Measurements from ENCODE around the gene FBLN1. TPM values are rescaled to one million over a fixed set of nuclear protein-coding genes. Genes with fewer than 3 reads are reported as not detected.
A peak's percentile ranks its signal among the peaks of the same experiment; 100 is the strongest.

The FBLN1 gene
- total and polyA plus RNA-seq, 2 donors = 9.3 to 36.3 TPM

GRCh38 chr22:45583504-45583903 is 80.8 kb downstream of the FBLN1 start:
- peak in 6 of 9 donors; percentile 6 to 57 (median 20) for DNase-seq (ENCODE audit: low read depth in 6 of 9, low spot score in 9 of 9)
- Histone ChIP-seq H3K9me3 (ENCODE audit: control insufficient read depth in 2 of 2, insufficient read depth in 1 of 2, low read length in 1 of 2) (no peaks in the 10 kb centered on the region), H3K4me1 (ENCODE audit: control insufficient read depth in 2 of 2, insufficient read depth in 2 of 2, low read length in 2 of 2) (peaks cover 0 to 9% of the 10 kb centered on the region in 2 donors), H3K27ac (ENCODE audit: low read depth in 1 of 2, low read length in 1 of 2) (no peak overlapping the region), H3K4me3 (ENCODE audit: low read length in 2 of 2) (no peak overlapping the region), H3K27me3 (ENCODE audit: control insufficient read depth in 2 of 2, insufficient read depth in 1 of 2, low read length in 1 of 2) (no peaks in the 10 kb centered on the region), H3K36me3 (ENCODE audit: control insufficient read depth in 2 of 2, insufficient read depth in 2 of 2, low read length in 1 of 2) (no peaks in the 10 kb centered on the region)
- 57% methylated on average over 5 of the region's 5 CpGs for WGBS

- H3K27me3 ChIP-seq (ENCODE audit: control insufficient read depth in 2 of 2, insufficient read depth in 1 of 2, low read length in 1 of 2) = no peaks in the 10 kb centered on the region
- no peaks in the 10 kb centered on the region for H3K36me3 ChIP-seq (ENCODE audit: control insufficient read depth in 2 of 2, insufficient read depth in 2 of 2, low read length in 1 of 2)
- H3K27ac ChIP-seq (ENCODE audit: low read depth in 1 of 2, low read length in 1 of 2) = no peak overlapping the region
- WGBS = 87% methylated on average over 14 of the region's 14 CpGs
- peaks cover 0 to 9% of the 10 kb centered on the region in 2 donors for H3K4me1 ChIP-seq (ENCODE audit: control insufficient read depth in 2 of 2, insufficient read depth in 2 of 2, low read length in 2 of 2)
- no peak for DNase-seq (ENCODE audit: low read depth in 6 of 9, low spot score in 9 of 9)
- H3K4me3 ChIP-seq (ENCODE audit: low read length in 2 of 2) = no peak overlapping the region
- H3K9me3 ChIP-seq (ENCODE audit: control insufficient read depth in 2 of 2, insufficient read depth in 1 of 2, low read length in 1 of 2) = no peaks in the 10 kb centered on the region
Measured at GRCh38 chr22:45584121-45584570, 81.5 kb downstream of the FBLN1 start.

DNA sequence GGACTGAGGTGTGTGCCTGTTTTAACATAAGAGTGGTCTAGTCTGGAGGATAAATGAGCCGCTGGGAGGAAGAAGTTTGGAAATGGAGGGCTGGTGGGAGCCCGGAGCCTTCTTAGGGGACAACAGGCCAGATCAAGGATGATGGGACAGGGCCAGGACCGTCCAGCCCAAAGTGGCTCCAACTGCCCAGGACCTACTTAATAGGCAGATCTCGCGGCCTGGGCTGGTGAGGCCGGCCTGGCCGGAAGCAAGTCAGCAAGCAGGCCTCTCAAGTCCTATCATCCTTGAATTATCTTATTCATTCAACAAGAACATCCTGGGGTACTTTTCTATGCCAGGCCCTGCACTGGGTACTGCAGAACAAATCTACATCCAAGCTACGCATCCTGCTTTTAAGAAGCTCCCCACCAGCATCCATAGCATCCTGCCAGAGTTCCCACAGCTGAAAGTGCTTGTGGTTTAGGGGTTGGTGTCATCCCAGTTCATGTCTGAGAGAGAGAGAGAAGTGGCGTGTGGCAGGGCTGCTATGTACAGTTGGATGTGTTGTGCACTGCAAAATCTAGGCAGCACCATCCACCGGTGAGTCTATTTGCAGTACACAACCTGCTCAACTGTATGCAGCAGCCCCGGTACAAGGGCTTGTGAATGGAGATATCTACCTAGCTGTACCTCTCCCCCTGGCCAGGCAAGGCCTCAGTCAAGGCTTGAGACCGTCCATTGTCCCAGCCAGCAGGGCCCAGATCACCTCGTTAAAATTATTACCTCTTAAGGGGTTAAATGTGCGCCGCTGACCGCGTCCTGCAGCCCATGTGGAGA is 82.1 kb downstream of the FBLN1 start:
- Histone ChIP-seq H3K27ac (ENCODE audit: low read depth in 1 of 2, low read length in 1 of 2) (no peak overlapping the region), H3K36me3 (ENCODE audit: control insufficient read depth in 2 of 2, insufficient read depth in 2 of 2, low read length in 1 of 2) (no peaks in the 10 kb centered on the region), H3K4me3 (ENCODE audit: low read length in 2 of 2) (no peak overlapping the region), H3K9me3 (ENCODE audit: control insufficient read depth in 2 of 2, insufficient read depth in 1 of 2, low read length in 1 of 2) (no peaks in the 10 kb centered on the region), H3K27me3 (ENCODE audit: control insufficient read depth in 2 of 2, insufficient read depth in 1 of 2, low read length in 1 of 2) (no peaks in the 10 kb centered on the region), H3K4me1 (ENCODE audit: control insufficient read depth in 2 of 2, insufficient read depth in 2 of 2, low read length in 2 of 2) (peaks cover 0 to 9% of the 10 kb centered on the region in 2 donors)
- 96% methylated on average over 17 of the region's 17 CpGs for WGBS
- DNase-seq (ENCODE audit: low read depth in 6 of 9, low spot score in 9 of 9) = no peak

GRCh38 chr22:45585437-45585755 is 82.7 kb downstream of the FBLN1 start:
- Histone ChIP-seq H3K9me3 (ENCODE audit: control insufficient read depth in 2 of 2, insufficient read depth in 1 of 2, low read length in 1 of 2) (no peaks in the 10 kb centered on the region), H3K27me3 (ENCODE audit: control insufficient read depth in 2 of 2, insufficient read depth in 1 of 2, low read length in 1 of 2) (no peaks in the 10 kb centered on the region), H3K36me3 (ENCODE audit: control insufficient read depth in 2 of 2, insufficient read depth in 2 of 2, low read length in 1 of 2) (no peaks in the 10 kb centered on the region), H3K4me1 (ENCODE audit: control insufficient read depth in 2 of 2, insufficient read depth in 2 of 2, low read length in 2 of 2) (peaks cover 0 to 9% of the 10 kb centered on the region in 2 donors), H3K27ac (ENCODE audit: low read depth in 1 of 2, low read length in 1 of 2) (no peak overlapping the region), H3K4me3 (ENCODE audit: low read length in 2 of 2) (no peak overlapping the region)
- WGBS = 90% methylated on average over 13 of the region's 13 CpGs
- no peak for DNase-seq (ENCODE audit: low read depth in 6 of 9, low spot score in 9 of 9)

GRCh38 chr22:45585946-45586540 is 83.4 kb downstream of the FBLN1 start:
- H3K9me3 ChIP-seq (ENCODE audit: control insufficient read depth in 2 of 2, insufficient read depth in 1 of 2, low read length in 1 of 2) = no peaks in the 10 kb centered on the region
- no peak overlapping the region for H3K4me3 ChIP-seq (ENCODE audit: low read length in 2 of 2)
- H3K4me1 ChIP-seq (ENCODE audit: control insufficient read depth in 2 of 2, insufficient read depth in 2 of 2, low read length in 2 of 2) = peaks cover 0 to 9% of the 10 kb centered on the region in 2 donors
- DNase-seq (ENCODE audit: low read depth in 6 of 9, low spot score in 9 of 9) = no peak
- no peaks in the 10 kb centered on the region for H3K36me3 ChIP-seq (ENCODE audit: control insufficient read depth in 2 of 2, insufficient read depth in 2 of 2, low read length in 1 of 2)
- H3K27me3 ChIP-seq (ENCODE audit: control insufficient read depth in 2 of 2, insufficient read depth in 1 of 2, low read length in 1 of 2) = no peaks in the 10 kb centered on the region
- H3K27ac ChIP-seq (ENCODE audit: low read depth in 1 of 2, low read length in 1 of 2) = no peak overlapping the region
- WGBS = 94% methylated on average over 19 of the region's 19 CpGs

DNA sequence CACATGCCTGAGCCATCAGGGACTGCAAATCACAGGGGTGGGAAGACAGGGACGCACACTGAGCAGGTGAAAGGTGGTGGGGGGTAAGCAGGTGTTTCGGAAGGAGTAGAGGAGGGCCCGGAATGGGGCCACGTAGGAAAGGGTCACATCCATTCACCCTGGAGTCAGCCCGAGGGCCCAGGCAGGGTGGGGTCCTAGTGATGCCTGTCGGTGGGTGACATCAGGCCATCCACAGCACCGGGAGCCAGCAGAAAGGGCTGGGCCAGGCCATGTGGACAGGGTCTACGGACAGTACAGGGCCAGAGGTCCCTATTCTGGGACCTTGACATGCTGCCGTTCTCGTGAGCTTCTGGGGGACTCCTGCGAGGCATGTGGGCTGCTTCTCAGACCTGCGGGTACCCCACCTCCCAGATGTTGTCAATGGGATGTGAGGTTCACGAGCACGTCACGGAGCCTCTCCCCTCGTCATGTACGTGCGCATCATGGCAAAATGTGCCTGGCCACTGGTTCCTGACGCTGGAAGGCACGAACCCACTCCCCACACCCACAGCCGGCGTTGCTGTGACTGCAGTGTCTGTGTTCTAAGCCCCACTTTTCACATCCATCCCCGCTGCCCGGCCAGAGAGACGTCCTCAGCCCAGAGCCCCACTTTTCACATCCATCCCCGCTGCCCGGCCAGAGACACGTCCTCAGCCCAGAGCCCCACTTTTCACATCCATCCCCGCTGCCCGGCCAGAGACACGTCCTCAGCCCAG is 84.1 kb downstream of the FBLN1 start:
- WGBS = 95% methylated on average over 31 of the region's 31 CpGs
- Histone ChIP-seq H3K27ac (ENCODE audit: low read depth in 1 of 2, low read length in 1 of 2) (no peak overlapping the region), H3K9me3 (ENCODE audit: control insufficient read depth in 2 of 2, insufficient read depth in 1 of 2, low read length in 1 of 2) (no peaks in the 10 kb centered on the region), H3K4me1 (ENCODE audit: control insufficient read depth in 2 of 2, insufficient read depth in 2 of 2, low read length in 2 of 2) (peaks cover 0 to 9% of the 10 kb centered on the region in 2 donors), H3K4me3 (ENCODE audit: low read length in 2 of 2) (no peak overlapping the region), H3K36me3 (ENCODE audit: control insufficient read depth in 2 of 2, insufficient read depth in 2 of 2, low read length in 1 of 2) (no peaks in the 10 kb centered on the region), H3K27me3 (ENCODE audit: control insufficient read depth in 2 of 2, insufficient read depth in 1 of 2, low read length in 1 of 2) (no peaks in the 10 kb centered on the region)
- no peak for DNase-seq (ENCODE audit: low read depth in 6 of 9, low spot score in 9 of 9)

DNA sequence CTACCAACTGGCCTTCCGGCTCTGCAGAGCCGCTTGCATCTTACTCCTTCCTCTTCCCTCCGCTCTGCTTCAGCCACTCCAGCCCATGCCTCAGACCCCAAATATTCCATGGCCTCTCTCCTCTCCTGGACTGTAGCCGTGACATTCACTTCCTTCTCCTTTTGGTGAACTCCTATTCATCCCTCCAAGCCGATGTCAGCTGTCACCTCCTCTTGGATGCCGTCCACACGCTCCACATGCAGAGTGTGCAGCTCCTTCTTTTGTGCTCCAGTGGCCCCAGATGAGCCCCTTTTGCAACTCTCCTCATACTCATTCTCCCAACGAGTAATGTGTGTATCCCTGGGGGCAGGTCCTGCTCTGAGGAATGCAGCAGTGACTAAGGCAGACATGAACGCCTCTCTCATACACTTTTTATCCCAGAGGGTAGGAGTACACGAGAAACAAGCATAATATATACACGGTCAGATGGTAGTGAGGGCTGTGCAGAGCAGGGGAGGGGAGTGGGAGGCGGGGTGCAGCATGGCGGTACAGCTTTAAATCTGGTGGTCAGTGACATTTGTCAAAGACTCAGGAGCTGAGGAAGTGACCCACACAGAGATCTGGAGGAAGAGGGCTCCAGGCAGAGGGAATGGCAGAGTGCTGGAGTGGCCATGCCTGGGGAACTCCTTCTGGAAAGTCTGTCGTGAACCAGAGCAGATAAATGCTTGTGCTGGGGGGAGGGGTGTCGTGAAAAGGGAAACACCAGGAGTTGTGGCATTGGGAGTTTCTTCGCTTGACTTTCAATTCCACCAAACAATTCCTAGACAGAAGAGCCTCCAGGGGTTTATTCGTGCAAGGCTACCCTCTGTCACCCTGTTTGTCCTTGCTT is 85.2 kb downstream of the FBLN1 start:
- Histone ChIP-seq H3K27ac (ENCODE audit: low read depth in 1 of 2, low read length in 1 of 2) (no peak overlapping the region), H3K36me3 (ENCODE audit: control insufficient read depth in 2 of 2, insufficient read depth in 2 of 2, low read length in 1 of 2) (no peaks in the 10 kb centered on the region), H3K4me1 (ENCODE audit: control insufficient read depth in 2 of 2, insufficient read depth in 2 of 2, low read length in 2 of 2) (peaks cover 0 to 9% of the 10 kb centered on the region in 2 donors), H3K9me3 (ENCODE audit: control insufficient read depth in 2 of 2, insufficient read depth in 1 of 2, low read length in 1 of 2) (no peaks in the 10 kb centered on the region), H3K27me3 (ENCODE audit: control insufficient read depth in 2 of 2, insufficient read depth in 1 of 2, low read length in 1 of 2) (no peaks in the 10 kb centered on the region), H3K4me3 (ENCODE audit: low read length in 2 of 2) (no peak overlapping the region)
- 92% methylated on average over 17 of the region's 17 CpGs for WGBS
- no peak for DNase-seq (ENCODE audit: low read depth in 6 of 9, low spot score in 9 of 9)

- WGBS = 95% methylated on average over 8 of the region's 8 CpGs
- Histone ChIP-seq H3K36me3 (ENCODE audit: control insufficient read depth in 2 of 2, insufficient read depth in 2 of 2, low read length in 1 of 2) (no peaks in the 10 kb centered on the region), H3K27me3 (ENCODE audit: control insufficient read depth in 2 of 2, insufficient read depth in 1 of 2, low read length in 1 of 2) (no peaks in the 10 kb centered on the region), H3K4me1 (ENCODE audit: control insufficient read depth in 2 of 2, insufficient read depth in 2 of 2, low read length in 2 of 2) (peaks cover 0 to 2% of the 10 kb centered on the region in 2 donors), H3K27ac (ENCODE audit: low read depth in 1 of 2, low read length in 1 of 2) (no peak overlapping the region), H3K9me3 (ENCODE audit: control insufficient read depth in 2 of 2, insufficient read depth in 1 of 2, low read length in 1 of 2) (no peaks in the 10 kb centered on the region), H3K4me3 (ENCODE audit: low read length in 2 of 2) (no peak overlapping the region)
- no peak for DNase-seq (ENCODE audit: low read depth in 6 of 9, low spot score in 9 of 9)
Measured at GRCh38 chr22:45589556-45589955, 86.9 kb downstream of the FBLN1 start.
